GM18867 (cell line): ENCODE results near the gene CYRIA.

Experiments used
- ATAC-seq: cut with Tn5 transposase; IDR thresholded peaks from one replicate; pipeline ENCODE4 v1.9.1; 2021; ENCODE audit warnings: mild to moderate bottlenecking, moderate library complexity; ENCODE audit not compliant: unreplicated experiment

The CYRIA gene

GRCh38 chr2:16632598-16632997 is 33.0 kb downstream of the CYRIA start:
- ATAC-seq = no peak

GRCh38 chr2:16630463-16630862 is 35.2 kb downstream of the CYRIA start:
- ATAC-seq = peak; percentile 50

GRCh38 chr2:16629770-16630169 is 35.9 kb downstream of the CYRIA start:
- ATAC-seq = no peak

GRCh38 chr2:16629044-16629443 is 36.6 kb downstream of the CYRIA start:
- ATAC-seq = no peak

- peak; percentile 34 for ATAC-seq
These were observed 37.3 kb downstream of the CYRIA start for GRCh38 chr2:16628314-16628713.

- no peak for ATAC-seq
These were observed 38.5 kb downstream of the CYRIA start for GRCh38 chr2:16626997-16627605.

- no peak for ATAC-seq
These were observed 39.1 kb downstream of the CYRIA start for GRCh38 chr2:16626497-16626896.

- ATAC-seq = peak; percentile 68
These were observed 39.9 kb downstream of the CYRIA start for GRCh38 chr2:16625759-16626158.

- no peak for ATAC-seq
These were observed 40.4 kb downstream of the CYRIA start for GRCh38 chr2:16625201-16625729.

GRCh38 chr2:16624436-16624780 is 41.2 kb downstream of the CYRIA start:
- ATAC-seq = no peak

GRCh38 chr2:16623564-16624435 is 41.8 kb downstream of the CYRIA start:
- no peak for ATAC-seq

GRCh38 chr2:16623031-16623430 is 42.6 kb downstream of the CYRIA start:
- ATAC-seq = no peak

- ATAC-seq = no peak
These were observed 43.1 kb downstream of the CYRIA start for GRCh38 chr2:16622399-16622968.

GRCh38 chr2:16621316-16621715 is 44.3 kb downstream of the CYRIA start:
- ATAC-seq = no peak

- ATAC-seq = no peak
These were observed 45.0 kb downstream of the CYRIA start for GRCh38 chr2:16620590-16620989.

- ATAC-seq = no peak
These were observed 45.9 kb downstream of the CYRIA start for GRCh38 chr2:16619576-16620245.

- no peak for ATAC-seq
These were observed 48.1 kb downstream of the CYRIA start for GRCh38 chr2:16617282-16618266.
